HG03045 (cell line): ENCODE data around the gene BTRC.
A peak's percentile ranks its signal among the peaks of the same experiment; 100 is the strongest.
"Not testable (repeated sequence)": the region's sequence is repeated elsewhere in the genome, so short reads cannot be mapped to it uniquely, and the experiment has no call there.

Experiments
- ATAC-seq: cut with Tn5 transposase; IDR thresholded peaks from one replicate; pipeline ENCODE4 v1.9.1; 2021; ENCODE audit warnings: mild to moderate bottlenecking, moderate library complexity; ENCODE audit not compliant: unreplicated experiment

The BTRC gene

DNA sequence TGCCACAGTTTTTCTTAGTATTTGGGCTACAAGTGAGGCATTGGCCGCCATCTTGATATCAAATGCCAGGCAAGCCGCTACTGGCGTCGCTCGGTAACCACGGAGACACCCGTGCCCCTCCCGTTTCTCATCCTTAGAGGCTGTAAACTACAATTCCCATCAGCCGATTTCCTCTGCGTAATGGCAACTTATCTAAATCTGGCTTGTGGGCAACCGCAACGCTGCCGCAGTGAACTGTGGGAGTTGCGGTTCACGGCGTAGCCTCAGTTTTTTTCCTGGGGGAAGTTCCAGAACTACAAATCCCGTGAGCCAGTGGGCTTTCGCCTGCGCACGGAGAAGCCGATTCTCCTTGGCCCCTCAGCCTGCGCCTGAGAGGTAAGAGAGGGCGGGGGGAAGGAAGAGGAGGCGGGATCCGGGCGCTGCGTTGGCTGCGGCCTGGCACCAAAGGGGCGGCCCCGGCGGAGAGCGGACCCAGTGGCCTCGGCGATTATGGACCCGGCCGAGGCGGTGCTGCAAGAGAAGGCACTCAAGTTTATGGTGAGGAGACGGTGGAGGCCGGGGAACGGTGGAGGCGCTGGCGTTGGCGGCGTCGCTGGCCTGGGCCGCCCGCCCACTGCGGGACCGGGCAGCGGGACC is at the start of gene BTRC:
BTRC (plus strand) TSS at position 474 of the 636 bp plus-strand sequence; CDS start at position 490, 16 bp downstream.
- peak; percentile 96 for ATAC-seq

DNA sequence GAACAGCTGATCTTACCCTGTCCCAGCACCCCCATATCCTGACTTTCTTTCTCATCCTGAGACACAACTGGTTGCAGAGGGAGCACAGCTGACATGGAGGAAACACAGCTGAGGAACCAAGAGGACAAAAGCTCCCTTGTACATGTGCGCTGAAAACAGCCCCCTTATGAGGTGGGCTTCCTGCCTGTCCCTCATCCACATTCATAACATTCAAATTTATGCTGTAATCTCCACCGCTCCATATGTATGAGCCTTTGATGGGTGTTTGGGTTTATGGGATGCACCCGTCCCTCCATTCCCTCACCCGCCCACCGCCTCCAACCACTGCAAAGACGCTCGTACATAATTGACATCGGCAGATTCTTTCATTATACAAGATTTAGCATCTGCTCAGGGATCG is 49.6 kb upstream of the BTRC start:
- no peak for ATAC-seq

DNA sequence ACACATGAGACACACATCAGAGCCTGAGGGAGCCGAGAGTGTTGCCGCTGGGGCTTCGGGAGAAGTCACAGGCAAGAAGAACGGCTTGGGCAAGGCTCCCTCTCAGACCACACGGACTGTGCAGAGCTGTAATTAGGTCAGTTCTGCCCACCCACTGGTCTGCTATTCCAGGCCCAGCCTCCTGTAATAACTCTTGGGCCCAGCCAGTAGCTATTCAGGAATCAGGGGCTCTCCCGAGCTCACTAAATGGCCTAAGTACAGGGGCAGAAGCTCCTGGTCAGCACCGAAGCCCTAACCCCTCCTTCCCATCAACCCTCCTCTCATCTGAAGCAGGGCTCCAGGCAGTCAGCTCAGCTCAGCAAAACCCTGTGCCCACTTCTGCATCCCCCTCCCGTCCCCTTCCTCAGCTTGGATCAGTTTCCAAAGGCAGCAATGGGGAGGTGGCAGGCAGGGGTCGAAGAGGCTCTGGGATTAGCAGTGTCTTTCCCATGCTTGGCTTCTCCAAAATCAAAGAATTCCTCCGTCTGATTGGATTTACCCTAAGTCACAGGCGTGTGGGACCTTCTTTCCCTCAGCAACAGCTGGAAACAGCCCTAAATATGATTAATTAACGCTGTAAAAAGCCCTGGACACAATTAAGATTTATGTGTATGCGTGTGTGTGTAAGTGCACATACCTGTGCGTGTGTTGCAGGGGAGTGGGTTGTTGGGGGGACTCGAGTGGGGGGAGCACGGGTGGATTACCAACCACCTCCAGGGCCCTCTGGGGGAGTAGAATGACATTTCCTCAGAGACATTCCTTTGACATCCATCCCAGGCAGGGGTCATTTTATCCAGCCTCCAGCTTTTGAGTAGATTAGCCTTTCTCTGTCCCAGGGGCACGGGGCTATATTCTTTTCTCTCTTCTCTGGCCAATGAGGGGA is 48.4 kb upstream of the BTRC start:
- ATAC-seq, result no peak

DNA sequence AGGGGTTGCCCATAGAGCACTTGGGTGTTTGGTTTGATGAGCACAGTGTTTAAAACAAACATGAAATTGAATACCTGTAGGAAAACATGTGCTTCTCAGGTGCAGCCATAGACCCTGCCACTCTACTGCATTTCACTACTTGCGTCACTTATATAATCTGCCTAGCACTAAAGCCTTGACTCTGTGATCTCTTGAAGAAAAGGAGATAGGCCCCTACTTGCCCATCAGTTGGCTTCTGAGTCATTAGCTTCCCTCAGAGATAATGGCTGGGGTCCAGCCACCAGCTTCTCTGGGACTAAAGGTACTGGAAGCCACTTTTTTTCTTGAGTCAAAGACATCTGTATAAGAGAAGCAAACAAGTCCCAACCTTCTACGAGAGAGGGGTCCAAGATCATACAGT is 45.9 kb upstream of the BTRC start:
- no peak for ATAC-seq

DNA sequence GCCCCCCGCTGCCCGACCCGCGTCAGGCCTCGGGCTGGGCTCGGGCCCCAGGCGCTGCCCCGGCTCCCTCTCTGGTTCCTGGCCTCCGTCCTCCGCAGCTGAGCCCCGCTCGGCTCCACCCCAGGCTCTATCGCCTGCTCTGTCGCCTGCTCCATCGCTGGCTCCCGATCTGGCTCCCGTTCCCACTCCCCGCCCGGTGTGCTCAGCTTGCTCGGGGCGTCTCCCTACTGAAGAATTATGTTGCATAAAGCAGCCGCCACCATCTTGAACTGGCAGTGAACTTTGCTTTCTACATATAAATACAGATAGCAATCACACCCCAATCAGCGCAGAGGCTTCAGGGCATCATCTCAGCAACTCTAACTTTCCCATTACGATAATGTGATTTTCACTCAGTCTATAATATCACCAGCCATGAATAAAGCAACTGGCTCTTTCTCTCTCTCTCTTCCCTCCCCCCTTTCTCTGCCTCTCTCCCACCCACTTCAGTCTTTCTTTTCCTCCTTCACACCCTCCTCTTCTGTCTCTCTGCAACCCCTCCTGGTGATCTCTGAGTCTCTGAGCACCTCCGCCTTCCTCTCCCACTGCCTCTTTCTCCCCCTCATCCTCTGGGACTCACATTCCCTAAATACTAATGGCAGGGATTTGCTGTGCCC is 43.3 kb upstream of the BTRC start:
- ATAC-seq, result no peak

DNA sequence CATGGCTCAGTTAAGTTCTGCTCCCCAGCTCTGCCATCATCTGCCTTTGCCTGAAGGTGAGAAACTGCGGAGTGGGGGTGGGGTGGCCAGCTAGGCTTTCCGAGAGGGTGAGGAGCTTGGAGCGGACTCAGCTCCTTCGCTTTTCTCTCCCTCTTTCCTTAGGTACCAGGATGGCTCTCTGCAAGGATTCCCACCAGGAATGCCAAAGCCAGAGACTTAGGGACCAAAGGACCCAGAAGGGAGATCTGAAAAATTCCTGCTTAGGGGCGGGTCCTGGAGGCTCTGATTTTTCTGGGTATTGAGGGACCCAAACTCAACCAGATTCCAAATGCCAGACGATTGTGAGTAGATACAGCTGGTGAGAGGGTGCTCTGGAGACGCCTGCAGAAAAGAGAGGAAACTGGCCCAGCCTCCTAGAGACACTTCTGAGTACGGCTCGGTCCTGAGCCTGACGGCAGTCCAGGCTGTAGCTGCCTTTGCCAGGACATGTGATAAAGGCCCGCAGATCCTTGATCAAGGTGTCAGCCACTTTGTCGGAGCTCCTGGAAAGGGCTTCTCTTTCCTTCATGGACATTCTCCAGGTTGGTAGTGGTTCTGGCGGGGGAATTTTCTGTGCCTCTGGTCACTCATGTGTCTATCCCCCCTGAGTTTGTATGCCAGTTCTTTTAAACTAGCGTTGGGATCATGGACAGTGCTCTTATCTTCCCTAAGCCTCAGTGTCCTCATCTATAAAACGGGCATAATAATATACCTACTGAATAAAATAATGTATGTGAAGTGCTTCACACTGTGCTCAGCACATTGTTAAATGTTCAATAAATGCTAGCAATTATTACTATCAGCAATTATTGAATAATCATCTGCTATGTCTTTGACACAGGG is 42.5 kb upstream of the BTRC start:
- no peak for ATAC-seq

DNA sequence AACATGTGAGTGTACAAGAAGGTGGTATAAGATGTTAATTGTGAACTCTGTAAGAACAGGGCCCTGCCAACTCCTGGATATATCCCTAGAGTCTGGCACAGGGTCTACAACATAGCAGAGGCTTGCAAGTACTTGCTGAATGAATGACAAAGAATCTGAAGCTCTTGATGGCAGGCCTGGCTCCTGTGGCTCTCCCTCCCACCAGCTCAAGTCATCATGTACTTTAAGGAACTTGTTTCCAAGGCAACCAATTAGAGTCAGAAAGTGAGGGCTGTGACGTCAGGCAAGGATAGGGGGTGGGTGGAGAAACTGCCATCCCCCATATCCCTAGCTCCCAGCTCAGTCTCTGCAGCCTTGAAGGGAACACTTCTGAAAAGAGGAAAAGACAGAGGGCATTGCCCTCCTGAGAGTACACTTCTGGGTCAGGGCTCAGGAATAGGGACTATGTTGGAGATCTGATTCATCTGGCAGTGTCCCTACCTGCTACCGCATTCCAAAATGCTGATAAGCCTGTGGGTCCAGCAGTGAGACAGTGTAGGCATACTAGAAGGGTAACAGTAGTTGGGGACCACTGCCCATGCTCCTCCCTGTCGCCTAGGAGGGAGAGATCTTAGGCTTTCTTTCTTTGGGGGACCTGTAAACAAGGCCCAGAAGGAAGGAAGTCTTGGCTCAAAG is 34.6 kb upstream of the BTRC start:
- no peak for ATAC-seq

DNA sequence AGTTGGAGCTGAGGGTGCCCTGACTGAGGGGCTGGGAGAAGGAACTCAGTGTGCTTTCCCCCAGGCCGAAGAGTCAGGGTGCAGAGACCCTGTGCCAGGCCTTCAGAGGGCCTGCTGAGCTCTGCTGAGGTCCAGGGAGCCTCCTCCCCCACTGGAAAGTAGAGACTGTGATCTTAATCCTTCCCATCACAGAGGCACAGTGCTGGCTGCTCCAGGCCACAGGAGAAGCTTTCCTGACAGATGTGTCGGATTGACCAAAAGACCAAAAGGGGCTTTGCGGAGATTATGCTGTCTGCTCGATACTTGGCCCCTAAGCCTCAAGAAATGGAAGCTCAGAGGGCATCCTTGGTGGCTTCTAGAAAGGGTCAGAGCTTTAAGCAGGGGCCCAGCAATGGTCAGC is 32.9 kb upstream of the BTRC start:
- no peak for ATAC-seq

DNA sequence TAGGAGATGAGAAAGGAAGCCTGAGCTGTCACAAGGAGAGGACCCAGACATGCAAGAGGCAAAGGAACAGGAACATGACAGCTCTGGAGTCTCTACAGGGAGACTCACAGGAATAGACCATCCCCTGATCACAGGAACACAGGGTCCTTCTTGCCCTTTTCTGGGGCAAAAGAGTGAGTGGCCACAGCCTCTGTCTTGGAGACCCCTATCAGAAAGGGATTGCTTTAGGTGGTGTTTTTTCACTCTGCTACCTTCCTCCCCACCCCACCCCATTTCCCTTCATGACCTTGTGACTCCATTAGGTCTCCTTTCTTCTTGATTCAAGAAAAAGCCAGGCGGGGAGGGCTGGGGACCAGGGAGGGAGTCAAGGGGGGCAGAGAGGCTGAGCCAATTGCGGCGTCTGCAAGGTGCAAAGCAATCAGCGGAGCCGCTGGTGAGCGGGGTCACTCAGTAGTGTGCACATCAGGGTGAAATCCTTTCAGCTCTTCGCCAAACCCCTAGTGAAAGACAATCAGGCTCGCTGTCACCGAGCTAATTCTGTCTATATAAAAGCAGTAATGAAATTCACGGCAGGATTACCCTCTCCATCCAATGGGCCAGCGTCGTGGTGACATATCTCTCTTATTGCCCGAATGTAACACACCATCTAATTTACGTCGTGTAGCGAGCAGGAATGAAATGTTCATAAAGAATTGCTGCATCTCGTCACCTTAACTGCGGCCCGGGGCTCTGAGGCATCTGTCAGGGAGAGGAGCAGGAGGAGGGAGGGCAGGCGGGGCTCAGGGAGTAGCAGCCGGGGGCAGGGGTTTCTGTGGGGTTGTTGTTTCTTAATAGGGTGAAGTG is 31.5 kb upstream of the BTRC start:
- no peak for ATAC-seq

DNA sequence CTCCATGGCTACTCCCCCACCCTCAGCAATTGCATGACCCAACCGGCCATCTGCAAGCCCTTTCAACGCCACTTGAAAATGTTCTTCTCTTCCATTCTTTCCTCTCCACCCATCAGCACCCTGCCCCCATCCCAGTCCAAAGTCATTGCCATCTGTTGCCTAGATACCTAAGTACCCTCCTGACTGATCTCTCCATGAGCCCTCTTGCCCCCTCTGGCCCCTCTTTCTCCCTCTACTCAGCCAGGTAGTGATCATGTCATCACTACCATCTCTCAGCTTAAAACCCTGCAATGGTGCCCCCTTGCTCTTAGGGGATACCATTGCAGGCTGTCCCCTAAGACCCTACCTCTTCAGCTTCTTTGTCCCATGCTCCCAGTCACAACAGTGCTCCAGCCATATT is 30.5 kb upstream of the BTRC start:
- no peak for ATAC-seq

DNA sequence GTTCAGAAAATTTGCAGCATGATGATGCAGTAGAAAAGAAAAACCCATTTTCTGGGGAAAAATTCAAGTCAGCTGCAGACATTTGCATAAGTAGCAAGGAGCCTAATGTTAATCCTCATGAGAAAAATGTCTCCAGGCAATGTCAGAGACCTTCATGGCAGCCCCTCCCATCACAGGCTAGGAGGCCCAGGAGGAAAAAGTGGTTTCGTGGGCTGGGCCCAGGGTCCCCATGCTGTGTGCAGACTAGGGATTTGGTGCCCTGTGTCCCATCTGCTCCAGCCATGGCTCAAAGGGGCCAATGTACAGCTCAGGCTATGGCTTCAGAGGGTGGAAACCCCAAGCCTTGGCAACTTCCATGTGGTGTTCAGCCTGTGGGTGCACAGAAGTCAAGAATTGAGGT is 26.5 kb upstream of the BTRC start:
- not testable (repeated sequence) for ATAC-seq

DNA sequence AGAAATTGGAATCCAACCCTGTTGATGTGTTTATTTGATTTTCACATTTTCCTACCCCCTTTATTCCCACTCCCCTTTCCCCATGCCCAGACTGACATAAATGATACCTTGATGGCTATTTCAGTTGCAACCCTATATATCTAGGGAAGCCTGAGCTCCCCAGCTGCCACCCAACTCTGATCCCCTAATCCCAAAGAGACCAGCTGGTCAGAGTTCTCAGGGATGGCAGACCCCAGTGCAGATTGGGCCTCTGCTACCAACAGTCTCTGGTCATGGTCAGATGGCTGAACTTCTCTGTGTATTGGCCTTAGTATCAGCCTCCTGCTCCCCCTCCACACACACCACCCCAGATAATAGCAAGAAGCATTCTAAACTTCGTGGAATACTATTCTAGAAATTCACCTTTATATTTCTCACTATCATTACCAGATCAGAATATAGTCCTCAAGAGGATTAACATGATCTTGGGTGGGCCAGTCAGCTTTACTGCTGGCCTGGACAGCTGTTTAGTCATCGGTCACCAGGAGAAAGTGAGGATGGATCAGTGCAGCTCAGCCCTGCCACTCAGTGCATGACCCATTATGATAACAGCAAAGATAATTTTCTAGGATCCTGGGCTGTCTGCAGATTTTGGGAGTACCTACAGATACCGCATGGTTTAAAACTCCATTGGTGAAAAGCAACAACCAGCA is 24.5 kb upstream of the BTRC start:
- no peak for ATAC-seq

DNA sequence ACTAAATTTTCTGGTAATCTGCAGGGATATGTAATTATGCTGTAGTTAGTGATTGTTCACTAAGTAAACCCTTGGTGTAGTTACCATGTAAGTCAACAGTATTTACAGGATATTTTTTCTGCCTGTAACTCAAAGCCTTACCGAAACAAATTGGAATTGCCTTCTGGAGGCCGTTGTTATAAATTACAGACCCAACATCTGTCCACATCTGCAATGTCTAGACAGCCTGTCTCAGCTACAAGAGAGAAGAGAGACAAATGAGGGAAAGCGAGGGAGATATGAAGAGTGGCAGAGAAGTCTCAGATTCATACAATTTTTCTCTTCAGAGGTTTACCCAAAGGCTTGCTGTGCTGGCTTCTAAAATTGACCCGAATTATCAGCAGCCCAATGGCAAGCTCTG is 23.7 kb upstream of the BTRC start:
- no peak for ATAC-seq

DNA sequence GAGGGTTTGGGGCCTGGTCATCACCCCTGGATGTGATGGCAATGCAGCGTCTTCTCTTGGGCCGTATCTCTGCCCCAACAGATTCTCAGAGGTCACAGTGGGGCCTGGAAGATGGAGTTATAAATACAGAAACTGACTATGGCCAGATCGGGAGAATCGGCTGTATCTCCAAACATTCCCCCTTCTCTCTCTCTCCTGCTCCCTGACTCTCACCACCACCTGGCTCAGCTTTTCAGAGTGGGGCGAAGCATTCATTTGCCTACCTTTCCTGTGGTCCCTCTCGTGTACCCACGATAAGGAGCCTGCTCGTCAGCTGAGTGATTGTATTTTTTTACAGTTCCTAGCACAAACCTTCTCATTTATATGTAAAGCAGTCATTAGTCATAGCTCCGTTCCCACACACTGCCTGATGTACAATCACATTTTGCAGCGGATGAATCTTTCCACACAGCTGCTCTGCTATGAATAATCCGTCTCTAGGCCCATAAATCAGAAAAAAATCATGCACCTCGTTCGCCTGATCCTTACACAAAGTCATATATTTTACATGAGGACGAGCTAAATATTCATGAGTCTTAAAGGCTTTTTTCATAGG is 23.2 kb upstream of the BTRC start:
- no peak for ATAC-seq

DNA sequence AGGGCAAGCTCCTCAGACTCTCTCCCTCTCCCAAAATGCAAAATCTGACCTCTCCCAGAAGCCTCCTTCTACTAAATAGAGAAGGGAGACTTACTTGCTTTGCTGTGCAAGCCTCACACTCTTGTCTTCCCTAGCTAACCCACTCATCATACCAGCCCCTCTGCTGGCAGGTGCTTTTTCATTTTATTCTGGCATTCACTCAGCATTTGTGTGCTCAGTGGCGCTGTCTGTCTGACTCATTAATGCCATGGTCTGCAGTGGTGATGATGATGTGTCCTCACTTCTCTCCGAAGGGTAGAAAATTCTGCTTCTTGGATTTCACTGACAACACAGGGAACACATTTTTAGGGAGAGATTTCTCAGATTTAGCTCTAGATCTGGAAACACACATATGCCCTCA is 22.0 kb upstream of the BTRC start:
- ATAC-seq, result no peak

DNA sequence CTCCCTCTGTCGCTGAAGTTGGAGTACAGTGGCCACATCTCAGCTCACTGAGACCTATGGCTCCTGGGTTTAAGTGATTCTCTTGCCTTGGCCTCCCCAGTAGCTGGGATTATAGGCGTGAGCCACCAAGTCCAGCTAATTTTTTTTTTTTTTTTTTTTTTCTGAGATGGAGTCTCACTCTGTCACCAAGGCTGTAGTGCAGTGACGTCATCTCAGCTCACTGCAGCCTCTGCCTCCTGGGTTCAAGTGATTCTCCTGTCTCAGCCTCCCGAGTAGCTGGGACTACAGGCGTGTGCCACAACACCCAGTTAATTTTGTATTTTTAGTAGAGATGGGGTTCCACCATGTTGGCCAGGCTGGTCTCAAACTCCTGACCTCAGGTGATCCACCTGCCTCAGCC is 19.7 kb upstream of the BTRC start:
- not testable (repeated sequence) for ATAC-seq

DNA sequence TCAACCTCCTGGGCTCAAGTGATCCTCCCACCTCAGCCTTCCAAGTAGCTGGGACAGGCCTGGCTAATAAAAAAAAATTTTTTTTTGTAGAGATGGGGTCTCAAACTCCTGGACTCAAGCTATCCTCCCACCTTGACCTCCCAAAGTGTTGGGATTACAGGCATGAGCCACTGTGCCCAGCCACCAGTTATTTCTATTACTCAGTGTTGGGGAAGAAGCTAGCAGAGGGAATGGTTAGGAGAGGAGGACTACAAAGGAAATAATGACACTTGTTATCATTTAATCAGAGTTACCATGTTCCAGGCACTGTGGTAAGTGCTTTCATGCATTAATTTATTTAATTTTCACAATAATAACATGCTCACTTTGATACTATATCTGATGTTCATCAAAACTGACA is 17.6 kb upstream of the BTRC start:
- ATAC-seq, result no peak

DNA sequence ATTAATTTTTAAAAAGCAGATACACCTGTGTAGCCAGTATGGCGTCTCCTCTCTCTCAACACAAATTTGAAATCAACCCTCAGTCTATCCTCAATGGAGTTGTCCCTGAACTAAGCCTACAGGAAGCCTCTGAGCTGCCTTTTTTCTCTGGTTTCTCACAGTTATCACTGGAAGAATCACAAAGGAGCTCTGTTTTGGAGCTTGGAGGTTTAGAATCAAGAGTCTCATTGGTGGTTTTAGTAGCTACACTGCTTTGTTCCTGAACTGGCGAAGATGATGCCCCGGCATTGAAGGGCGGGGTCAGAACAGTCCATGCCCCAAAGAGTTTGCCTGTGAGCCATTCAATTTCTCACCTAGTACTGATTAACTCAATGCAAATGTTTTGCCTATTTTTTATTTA is 16.1 kb upstream of the BTRC start:
- no peak for ATAC-seq
